H1 (cell line): ENCODE measurements around the gene DSCAM. TPM values are rescaled to one million over a fixed set of nuclear protein-coding genes. Genes with fewer than 3 reads are reported as not detected.

Experiments
- CTCF ChIA-PET: fragments of 300-600 bp; sonication (Branson Sonifier 250); formaldehyde crosslinking; loops from one replicate; lab custom pipeline; 2021; ENCODE audit not compliant: partially characterized antibody; lab: Charles Lee
- POLR2A ChIA-PET: fragments of 300-600 bp; sonication (Branson Sonifier 250); formaldehyde crosslinking; loops from one replicate; lab custom pipeline; 2021; ENCODE audit warnings: inconsistent platforms; ENCODE audit not compliant: partially characterized antibody; lab: Charles Lee
- DNase-seq, 2 experiments: peaks; one replicate each; pipeline versions ENCODE4 v3.0.0 to v3.0.0-alpha.2; 2010 to 2022; ENCODE audit warnings: low spot score in 2 of 2, low read depth in 1 of 2, mixed read lengths in 1 of 2
- FAIRE-seq: peaks from 2 replicates; lab custom pipeline; 2011; peaks lifted over from hg19 to GRCh38; lab: Jason Lieb, UNC
- H2AFZ ChIP-seq: 2 replicates; pipeline ENCODE4 v1.8.1; 2012; ENCODE audit warnings: low read length, inconsistent platforms
- H2AK5ac ChIP-seq: 2 replicates; pipeline ENCODE4 v1.6.1; 2013; ENCODE audit warnings: low read depth, low read length
- H2BK120ac ChIP-seq: replicated peaks from 2 replicates; pipeline ENCODE3; 2013; ENCODE audit warnings: low read depth, low read length, inconsistent platforms
- H2BK12ac ChIP-seq: 2 replicates; pipeline ENCODE4 v1.6.1; 2013; ENCODE audit warnings: low read depth, low read length
- H2BK15ac ChIP-seq: 2 replicates; pipeline ENCODE4 v1.6.1; 2013; ENCODE audit warnings: low read length
- H2BK20ac ChIP-seq: 2 replicates; pipeline ENCODE4 v1.6.1; 2013; ENCODE audit warnings: low read length
- H2BK5ac ChIP-seq: 2 replicates; pipeline ENCODE4 v1.6.1; 2013; ENCODE audit warnings: low read depth, low read length
- H3K14ac ChIP-seq: 2 replicates; pipeline ENCODE4 v1.6.1; 2013; ENCODE audit warnings: inconsistent platforms; ENCODE audit not compliant: insufficient read length
- H3K18ac ChIP-seq: 2 replicates; pipeline ENCODE4 v1.6.1; 2013; ENCODE audit warnings: low read length; ENCODE audit errors: extremely low read depth
- H3K23ac ChIP-seq: 2 replicates; pipeline ENCODE4 v1.6.1; 2013; ENCODE audit warnings: inconsistent platforms; ENCODE audit not compliant: insufficient read length
- H3K23me2 ChIP-seq: 2 replicates; pipeline ENCODE4 v1.6.1; 2013; ENCODE audit warnings: low read depth, low read length
- H3K27ac ChIP-seq: 2 replicates; pipeline ENCODE4 v1.6.1; 2011; ENCODE audit warnings: low read depth, low read length, inconsistent platforms
- H3K27me3 ChIP-seq, 4 experiments: replicated peaks in 1 of 4; 1 replicate in 1 of 4; 2 replicates in 3 of 4; pipeline versions ENCODE4 v1.6.1 to v1.8.1; 2011 to 2013; ENCODE audit warnings: low read length in 3 of 4, mild to moderate bottlenecking in 3 of 4, inconsistent platforms in 2 of 4, mixed read lengths in 2 of 4, moderate library complexity in 1 of 4; ENCODE audit not compliant: control insufficient read depth in 3 of 4, insufficient read depth in 3 of 4; ENCODE audit errors: extremely low read depth in 1 of 4
- H3K36me3 ChIP-seq, 4 experiments: 2 replicates each; pipeline versions ENCODE4 v1.6.1 to v1.8.1; 2011 to 2013; ENCODE audit warnings: mild to moderate bottlenecking in 4 of 4, low read length in 3 of 4, moderate library complexity in 2 of 4, control low read depth in 1 of 4, inconsistent platforms in 1 of 4; ENCODE audit not compliant: insufficient read depth in 4 of 4, control insufficient read depth in 2 of 4
- H3K4ac ChIP-seq: replicated peaks from 2 replicates; pipeline ENCODE3; 2013; ENCODE audit warnings: low read length, low read depth, mixed read lengths, inconsistent platforms; ENCODE audit not compliant: insufficient read length
- H3K4me1 ChIP-seq, 4 experiments: replicated peaks in 1 of 4; 1 replicate in 1 of 4; 2 replicates in 3 of 4; pipeline versions ENCODE4 v1.6.1 to v1.8.1; 2011 to 2013; ENCODE audit warnings: low read length in 3 of 4, inconsistent platforms in 2 of 4, mixed read lengths in 1 of 4; ENCODE audit not compliant: insufficient read depth in 4 of 4, control insufficient read depth in 3 of 4
- H3K4me2 ChIP-seq, 2 experiments: 2 replicates each; pipeline versions ENCODE4 v1.6.1 to v1.8.1; 2011 to 2013; ENCODE audit warnings: low read depth in 2 of 2, low read length in 2 of 2, control low read depth in 1 of 2, inconsistent platforms in 1 of 2, mild to moderate bottlenecking in 1 of 2; ENCODE audit not compliant: insufficient read depth in 1 of 2
- H3K4me3 ChIP-seq, 4 experiments: fragments of 200-600, 300-600 bp in 1 of 4; sonication (generic), shearing (Covaris generic), sonication (Bioruptor Twin) in 1 of 4; 2 replicates each; pipeline versions ENCODE4 v1.5.1 to v1.8.1; 2011 to 2016; ENCODE audit warnings: low read length in 4 of 4, low read depth in 3 of 4, control low read depth in 2 of 4, inconsistent platforms in 2 of 4, mild to moderate bottlenecking in 2 of 4, mixed read lengths in 1 of 4, moderate library complexity in 1 of 4; ENCODE audit not compliant: insufficient read depth in 2 of 4; ENCODE audit errors: extremely low read depth in 1 of 4
- H3K56ac ChIP-seq: replicated peaks from 2 replicates; pipeline ENCODE3; 2013; ENCODE audit warnings: low read depth, mild to moderate bottlenecking, mixed read lengths, low read length, inconsistent platforms; ENCODE audit not compliant: insufficient read length
- H3K79me1 ChIP-seq: 2 replicates; pipeline ENCODE4 v1.6.1; 2013; ENCODE audit warnings: low read depth, low read length, control low read depth
- H3K79me2 ChIP-seq, 2 experiments: 2 replicates each; pipeline versions ENCODE4 v1.6.1 to v1.8.1; 2012 to 2013; ENCODE audit warnings: low read length in 2 of 2, mild to moderate bottlenecking in 2 of 2, inconsistent platforms in 1 of 2; ENCODE audit not compliant: insufficient read depth in 2 of 2, control insufficient read depth in 1 of 2
- H3K9ac ChIP-seq, 4 experiments: replicated peaks in 1 of 4; 1 replicate in 1 of 4; 2 replicates in 3 of 4; pipeline versions ENCODE4 v1.6.1 to v1.8.1; 2011 to 2013; ENCODE audit warnings: low read depth in 3 of 4, low read length in 3 of 4, control low read depth in 2 of 4, mild to moderate bottlenecking in 2 of 4, moderate library complexity in 2 of 4, inconsistent platforms in 1 of 4; ENCODE audit errors: extremely low read depth in 1 of 4
- H3K9me3 ChIP-seq, 2 experiments: 2 replicates each; pipeline versions ENCODE4 v1.6.1 to v1.8.1; 2012 to 2013; ENCODE audit warnings: mild to moderate bottlenecking in 2 of 2, moderate library complexity in 2 of 2, control low read depth in 1 of 2, inconsistent platforms in 1 of 2, low read depth in 1 of 2, low read length in 1 of 2, mixed read lengths in 1 of 2; ENCODE audit not compliant: insufficient read depth in 2 of 2
- H4K20me1 ChIP-seq, 2 experiments: replicated peaks in 1 of 2; 2 replicates each; pipeline versions ENCODE3 to v1.8.1; 2011 to 2013; ENCODE audit warnings: inconsistent platforms in 2 of 2, low read length in 2 of 2, mild to moderate bottlenecking in 1 of 2; ENCODE audit not compliant: insufficient read depth in 2 of 2, control insufficient read depth in 1 of 2
- H4K5ac ChIP-seq: 2 replicates; pipeline ENCODE4 v1.6.1; 2013; ENCODE audit warnings: low read length, low read depth, mixed read lengths, inconsistent platforms; ENCODE audit not compliant: insufficient read length
- H4K8ac ChIP-seq: 2 replicates; pipeline ENCODE4 v1.8.0; 2013; ENCODE audit warnings: mild to moderate bottlenecking, moderate library complexity, low read length, inconsistent platforms; ENCODE audit not compliant: insufficient read depth; ENCODE audit errors: extremely low read depth
- H4K91ac ChIP-seq: replicated peaks from 2 replicates; pipeline ENCODE3; 2013; ENCODE audit warnings: low read length, mixed read lengths, inconsistent platforms; ENCODE audit not compliant: insufficient read length
- CHD1 ChIP-seq: IDR thresholded peaks from 2 replicates; pipeline ENCODE4 v1.6.1; 2012; ENCODE audit warnings: low read depth, low read length, improper control_type of control experiment
- EZH2 ChIP-seq: fragments of 200-600 bp; sonication (generic); IDR thresholded peaks from 2 replicates; pipeline ENCODE4 v1.7.1; 2012; ENCODE audit warnings: low read depth, mild to moderate bottlenecking, moderate library complexity, low read length, inconsistent platforms; ENCODE audit not compliant: severe bottlenecking
- TAF1 ChIP-seq: IDR thresholded peaks from 2 replicates; pipeline ENCODE4 v1.6.1; 2011; ENCODE audit warnings: mild to moderate bottlenecking, low read depth, low read length
- WGBS, 2 experiments: shearing (Covaris generic) in 1 of 2; methylation state at CpG; one replicate each; pipeline versions ENCODE4 v1.1.6 to v1.1.7; 2013 to 2015; ENCODE audit warnings: low lambda C conversion rate in 2 of 2, mixed read lengths in 2 of 2, inconsistent platforms in 1 of 2, low coverage in 1 of 2, missing lambda C conversion rate in 1 of 2; ENCODE audit not compliant: insufficient replicate concordance in 2 of 2, insufficient coverage in 1 of 2, insufficient read length in 1 of 2; ENCODE audit errors: extremely low coverage in 1 of 2, missing lambda C conversion rate in 1 of 2; 5-methylcytosine and 5-hydroxymethylcytosine counted together
- polyA plus RNA-seq, 7 experiments: library from polyadenylated mRNA; depleted of rRNA in 3 of 7; stranded (reverse) in 5 of 7; unstranded in 2 of 7; fragments of >200 nt in 5 of 7; fragments of 200-250 nt in 2 of 7; gene quantifications; 1 replicate in 5 of 7; 2 replicates in 1 of 7; 4 replicates in 1 of 7; pipeline versions ENCODE4 v1.2.1 to v1.2.3, GENCODE V29; 2011 to 2013; ENCODE audit warnings: missing spikeins in 2 of 7, mixed read lengths in 2 of 7
- total RNA-seq: library from RNA; stranded (reverse); fragmentation: NEBNext Ultra II Directional; extraction: Animal tissue kit (Norgen Biotek cat#: 25700); gene quantifications from 2 replicates; pipeline ENCODE4 v1.2.1, GENCODE V29; 2021

The DSCAM gene
- total and polyA plus RNA-seq, 2 of the 8 experiments (the other 6 are each of a cell fraction or from before 2014, with no cell fraction given): 0.02 to 0.15 TPM

- DNase-seq (no peak), FAIRE-seq (no peak)
- no peaks in the 10 kb centered on the region for H3K36me3 ChIP-seq
- no peaks in the 10 kb centered on the region for H3K23me2 ChIP-seq
- H2BK120ac ChIP-seq: no peak overlapping the region
- H3K23ac ChIP-seq: no peak overlapping the region
- H3K4me3 ChIP-seq: no peak overlapping the region
- H3K27ac ChIP-seq: no peak overlapping the region
- no peak overlapping the region for H3K14ac ChIP-seq
- H2BK15ac ChIP-seq: no peak overlapping the region
- ChIA-PET CTCF (interaction anchor here (1.7 kb wide), 1 partner anchor 9 kb away, joined by 4 read pairs; no protein-coding TSS in a partner anchor), POLR2A (no interaction called here)
- H3K18ac ChIP-seq: no peak overlapping the region
- no peak overlapping the region for H4K5ac ChIP-seq
- H3K79me1 ChIP-seq: no peaks in the 10 kb centered on the region
- no peak overlapping the region for H4K91ac ChIP-seq
- peak overlapping the region; percentile 67 for H2AFZ ChIP-seq
- H4K8ac ChIP-seq: no peak overlapping the region
- H3K4me2 ChIP-seq: no peak overlapping the region
- no peak overlapping the region for H2AK5ac ChIP-seq
- no peak for TF ChIP-seq CHD1
- no peak for TF ChIP-seq EZH2
- no peak for TF ChIP-seq TAF1
- peaks cover 0 to 4% (median 0%) of the 10 kb centered on the region in 4 experiments; a peak in 1 of 7 replicates for H3K4me1 ChIP-seq
- no peak overlapping the region for H2BK12ac ChIP-seq
- no peaks in the 10 kb centered on the region for H4K20me1 ChIP-seq
- no peak overlapping the region for H3K9ac ChIP-seq
- H2BK5ac ChIP-seq: no peak overlapping the region
- H3K9me3 ChIP-seq: no peaks in the 10 kb centered on the region
- no peak overlapping the region for H2BK20ac ChIP-seq
- no peak overlapping the region for H3K4ac ChIP-seq
- H3K79me2 ChIP-seq: no peaks in the 10 kb centered on the region
- H3K27me3 ChIP-seq: no peaks in the 10 kb centered on the region
- 97% methylated on average over 3 of the region's 3 CpGs; no CpG with 5 or more reads in 1 of the 2 experiments for WGBS, 2 experiments
- H3K56ac ChIP-seq: no peak overlapping the region
These were observed 747.1 kb downstream of the DSCAM start for GRCh38 chr21:40099809-40100208.
